Fibroblast of upper back skin (primary cell): ENCODE results near the gene RHO.

Experiments
- DNase-seq: peaks from one replicate; pipeline ENCODE4 v3.0.0-alpha.2; 2013

RHO gene

GRCh38 chr3:129548104-129548965 lies 19.9 kb downstream of the RHO start:
- DNase-seq: no peak

- DNase-seq: peak; percentile 62
These were observed 20.8 kb downstream of the RHO start for GRCh38 chr3:129549006-129549800.

GRCh38 chr3:129549805-129550204 lies 21.4 kb downstream of the RHO start:
- DNase-seq: no peak

GRCh38 chr3:129552287-129553050 lies 24.0 kb downstream of the RHO start:
- no peak for DNase-seq

GRCh38 chr3:129553171-129553570 lies 24.7 kb downstream of the RHO start:
- no peak for DNase-seq

- DNase-seq: no peak
These were observed 25.3 kb downstream of the RHO start for GRCh38 chr3:129553719-129554118.

- peak; percentile 60 for DNase-seq
These were observed 26.1 kb downstream of the RHO start for GRCh38 chr3:129554356-129555152.

- DNase-seq: no peak
These were observed 26.7 kb downstream of the RHO start for GRCh38 chr3:129555153-129555550.

- DNase-seq: no peak
These were observed 27.3 kb downstream of the RHO start for GRCh38 chr3:129555616-129556357.

- no peak for DNase-seq
These were observed 27.9 kb downstream of the RHO start for GRCh38 chr3:129556358-129556695.

GRCh38 chr3:129556890-129557547 lies 28.6 kb downstream of the RHO start:
- no peak for DNase-seq

- no peak for DNase-seq
These were observed 29.1 kb downstream of the RHO start for GRCh38 chr3:129557548-129557894.

- DNase-seq: no peak
These were observed 29.8 kb downstream of the RHO start for GRCh38 chr3:129558081-129558771.

GRCh38 chr3:129558772-129559564 lies 30.5 kb downstream of the RHO start:
- DNase-seq: peak; percentile 74

GRCh38 chr3:129559565-129560079 lies 31.2 kb downstream of the RHO start:
- no peak for DNase-seq

GRCh38 chr3:129560269-129560787 lies 31.9 kb downstream of the RHO start:
- DNase-seq: peak; percentile 64

GRCh38 chr3:129560911-129561594 lies 32.6 kb downstream of the RHO start:
- peak; percentile 76 for DNase-seq

- DNase-seq: no peak
These were observed 33.3 kb downstream of the RHO start for GRCh38 chr3:129561619-129562248.
